ENCODE results near the gene TRIM36. TPM values are rescaled to one million over a fixed set of nuclear protein-coding genes. Genes with fewer than 3 reads are reported as not detected.

The TRIM36 gene
- polyA plus RNA-seq, 1 donor from 2014 or later, result 122 TPM

GRCh38 chr5:115097236-115097635 is 72.5 kb downstream of the TRIM36 start:
- H3K27ac ChIP-seq (ENCODE audit: low read length), result no peak overlapping the region
- H3K79me2 ChIP-seq (replicated peaks; ENCODE audit: insufficient read depth, low read length), result no peaks in the 10 kb centered on the region
- no peaks in the 10 kb centered on the region for H3K9me3 ChIP-seq (ENCODE audit: low read length)
- no peaks in the 10 kb centered on the region for H3K27me3 ChIP-seq (ENCODE audit: insufficient read depth, low read depth, low read length)
- no peak overlapping the region for H3K4me3 ChIP-seq (ENCODE audit: low read length)
- no peaks in the 10 kb centered on the region for H4K20me1 ChIP-seq (ENCODE audit: insufficient read depth)
- no peak overlapping the region for H2AFZ ChIP-seq (ENCODE audit: low read depth, low read length)
- no peaks in the 10 kb centered on the region for H3K9me2 ChIP-seq (ENCODE audit: insufficient read depth, low read length)
- no peaks in the 10 kb centered on the region for H3F3A ChIP-seq (ENCODE audit: insufficient read depth, low read length, poor library complexity, severe bottlenecking)
- H3K9ac ChIP-seq (ENCODE audit: low read length), result no peak overlapping the region
- no peaks in the 10 kb centered on the region for H3K36me3 ChIP-seq (ENCODE audit: insufficient read depth, low read length)
- TF ChIP-seq REST (IDR thresholded peaks at IDR 0.05; ENCODE audit: borderline replicate concordance) (no peak), MXI1 (conservative IDR thresholded peaks at IDR 0.05; ENCODE audit: poor library complexity, severe bottlenecking) (no peak), CTCF (IDR thresholded peaks at IDR 0.05; ENCODE audit: poor library complexity, severe bottlenecking) (no peak), TAF1 (IDR thresholded peaks at IDR 0.05; ENCODE audit: low read depth) (no peak), SMC3 (conservative IDR thresholded peaks at IDR 0.05; ENCODE audit: poor library complexity) (no peak), EZH2 (IDR thresholded peaks at IDR 0.05; ENCODE audit: borderline replicate concordance, insufficient read depth, low read length, poor library complexity, severe bottlenecking) (no peak), EP300 (conservative IDR thresholded peaks at IDR 0.05; ENCODE audit: poor library complexity, severe bottlenecking) (no peak), POLR2AphosphoS5 (IDR thresholded peaks at IDR 0.05) (no peak), RAD21 (conservative IDR thresholded peaks at IDR 0.05) (no peak)
- no peak overlapping the region for H3K4me2 ChIP-seq (ENCODE audit: low read length)

GRCh38 chr5:115096034-115096769 is 73.5 kb downstream of the TRIM36 start:
- Histone ChIP-seq H3K9me3 (ENCODE audit: low read length) (no peaks in the 10 kb centered on the region), H3K36me3 (ENCODE audit: insufficient read depth, low read length) (no peaks in the 10 kb centered on the region), H3K9ac (ENCODE audit: low read length) (no peak overlapping the region), H3K79me2 (replicated peaks; ENCODE audit: insufficient read depth, low read length) (no peaks in the 10 kb centered on the region), H4K20me1 (ENCODE audit: insufficient read depth) (no peaks in the 10 kb centered on the region), H3K27ac (ENCODE audit: low read length) (no peak overlapping the region), H3K9me2 (ENCODE audit: insufficient read depth, low read length) (no peaks in the 10 kb centered on the region), H3F3A (ENCODE audit: insufficient read depth, low read length, poor library complexity, severe bottlenecking) (no peaks in the 10 kb centered on the region), H3K4me2 (ENCODE audit: low read length) (no peak overlapping the region), H3K27me3 (ENCODE audit: insufficient read depth, low read depth, low read length) (no peaks in the 10 kb centered on the region), H2AFZ (ENCODE audit: low read depth, low read length) (no peak overlapping the region), H3K4me3 (ENCODE audit: low read length) (no peak overlapping the region)
- TF ChIP-seq TAF1 (IDR thresholded peaks at IDR 0.05; ENCODE audit: low read depth), result no peak
- TF ChIP-seq REST (IDR thresholded peaks at IDR 0.05; ENCODE audit: borderline replicate concordance), result no peak
- no peak for TF ChIP-seq EZH2 (IDR thresholded peaks at IDR 0.05; ENCODE audit: borderline replicate concordance, insufficient read depth, low read length, poor library complexity, severe bottlenecking)
- no peak for TF ChIP-seq RAD21 (conservative IDR thresholded peaks at IDR 0.05)
- no peak for TF ChIP-seq MXI1 (conservative IDR thresholded peaks at IDR 0.05; ENCODE audit: poor library complexity, severe bottlenecking)
- no peak for TF ChIP-seq SMC3 (conservative IDR thresholded peaks at IDR 0.05; ENCODE audit: poor library complexity)
- TF ChIP-seq POLR2AphosphoS5 (IDR thresholded peaks at IDR 0.05), result no peak
- no peak for TF ChIP-seq CTCF (IDR thresholded peaks at IDR 0.05; ENCODE audit: poor library complexity, severe bottlenecking)
- TF ChIP-seq EP300 (conservative IDR thresholded peaks at IDR 0.05; ENCODE audit: poor library complexity, severe bottlenecking), result no peak
